ENCODE measurements around the gene APOA1.

The APOA1 gene

GRCh38 chr11:116837231-116838091 is at the start of gene APOA1:
TSS of gene APOA1 (minus strand) at chr11:116837622. CDS start at chr11:116837387, 235 bp downstream.
- no peak within 1 kb of the TSS for H3K4me2 ChIP-seq
- peaks cover 32% of the 10 kb centered on the region for H3K4me1 ChIP-seq (ENCODE audit: low read depth, poor library complexity, severe bottlenecking)
- H3K79me2 ChIP-seq (ENCODE audit: insufficient read depth, low read depth), result no peaks in the 10 kb centered on the region
- H3K27me3 ChIP-seq (ENCODE audit: insufficient read depth, low read depth), result no peaks in the 10 kb centered on the region
- no peak within 1 kb of the TSS for H3K9ac ChIP-seq
- H2AFZ ChIP-seq (ENCODE audit: low read depth), result no peak within 1 kb of the TSS
- no peak for TF ChIP-seq CTCF (conservative IDR thresholded peaks at IDR 0.05; ENCODE audit: low read depth, low read length)
- H3K4me3 ChIP-seq (IDR thresholded peaks at IDR 0.05; ENCODE audit: insufficient read depth, low read depth, low read length), result no peak within 1 kb of the TSS
- no peak within 1 kb of the TSS for H3K27ac ChIP-seq
- no peaks in the 10 kb centered on the region for H4K20me1 ChIP-seq (ENCODE audit: insufficient read depth)
- no peaks in the 10 kb centered on the region for H3K36me3 ChIP-seq (ENCODE audit: insufficient read depth)

GRCh38 chr11:116885951-116886655 is 48.7 kb upstream of the APOA1 start:
- Histone ChIP-seq H3K9ac (no peak overlapping the region), H3K4me1 (ENCODE audit: low read depth, poor library complexity, severe bottlenecking) (peaks cover 26% of the 10 kb centered on the region), H4K20me1 (ENCODE audit: insufficient read depth) (no peaks in the 10 kb centered on the region), H2AFZ (ENCODE audit: low read depth) (no peak overlapping the region), H3K4me2 (no peak overlapping the region), H3K79me2 (ENCODE audit: insufficient read depth, low read depth) (no peaks in the 10 kb centered on the region), H3K27me3 (ENCODE audit: insufficient read depth, low read depth) (no peaks in the 10 kb centered on the region), H3K27ac (no peak overlapping the region), H3K36me3 (ENCODE audit: insufficient read depth) (no peaks in the 10 kb centered on the region), H3K4me3 (IDR thresholded peaks at IDR 0.05; ENCODE audit: insufficient read depth, low read depth, low read length) (no peak overlapping the region)
- TF ChIP-seq CTCF (conservative IDR thresholded peaks at IDR 0.05; ENCODE audit: low read depth, low read length), result no peak

GRCh38 chr11:116882386-116882785 is 45.0 kb upstream of the APOA1 start:
- Histone ChIP-seq H3K79me2 (ENCODE audit: insufficient read depth, low read depth) (no peaks in the 10 kb centered on the region), H4K20me1 (ENCODE audit: insufficient read depth) (no peaks in the 10 kb centered on the region), H3K9ac (no peak overlapping the region)

GRCh38 chr11:116881143-116881542 is 43.7 kb upstream of the APOA1 start:
- Histone ChIP-seq H3K27me3 (ENCODE audit: insufficient read depth, low read depth) (no peaks in the 10 kb centered on the region), H3K9ac (no peak overlapping the region), H3K27ac (no peak overlapping the region), H3K4me2 (no peak overlapping the region), H2AFZ (ENCODE audit: low read depth) (no peak overlapping the region), H3K79me2 (ENCODE audit: insufficient read depth, low read depth) (no peaks in the 10 kb centered on the region), H4K20me1 (ENCODE audit: insufficient read depth) (no peaks in the 10 kb centered on the region), H3K4me3 (IDR thresholded peaks at IDR 0.05; ENCODE audit: insufficient read depth, low read depth, low read length) (no peak overlapping the region), H3K4me1 (ENCODE audit: low read depth, poor library complexity, severe bottlenecking) (peaks cover 26% of the 10 kb centered on the region), H3K36me3 (ENCODE audit: insufficient read depth) (no peaks in the 10 kb centered on the region)
- TF ChIP-seq CTCF (conservative IDR thresholded peaks at IDR 0.05; ENCODE audit: low read depth, low read length), result no peak

More at GRCh38 chr11:116882386-116882785, 45.0 kb upstream of the APOA1 start:
- H3K36me3 ChIP-seq (ENCODE audit: insufficient read depth), result no peaks in the 10 kb centered on the region
- H3K27me3 ChIP-seq (ENCODE audit: insufficient read depth, low read depth), result no peaks in the 10 kb centered on the region
- H3K4me2 ChIP-seq, result peak overlapping the region; percentile 14; the same call in 1 of the 2 replicates
- peak overlapping the region; percentile 14; the same call in 1 of the 2 replicates for H3K27ac ChIP-seq
- no peak overlapping the region for H2AFZ ChIP-seq (ENCODE audit: low read depth)
- H3K4me1 ChIP-seq (ENCODE audit: low read depth, poor library complexity, severe bottlenecking), result peaks cover 26% of the 10 kb centered on the region
- H3K4me3 ChIP-seq (IDR thresholded peaks at IDR 0.05; ENCODE audit: insufficient read depth, low read depth, low read length), result no peak overlapping the region
- TF ChIP-seq CTCF (conservative IDR thresholded peaks at IDR 0.05; ENCODE audit: low read depth, low read length), result no peak

Data from KMS-11 (cell line).